ENCODE data around the gene MAP2K7. TPM values are rescaled to one million over a fixed set of nuclear protein-coding genes. Genes with fewer than 3 reads are reported as not detected.

Gene MAP2K7
- total and polyA plus RNA-seq, 2 donors (not counting 1 experiment from before 2014, with no cell fraction given): 7.8 to 10.4 TPM

GRCh38 chr19:7932930-7933300, 29.2 kb downstream of the MAP2K7 start:
- no peak overlapping the region for H2AFZ ChIP-seq (ENCODE audit: low read length)
- no peak for DNase-seq (ENCODE audit: low read depth in 2 of 2)
- H3K9ac ChIP-seq (ENCODE audit: insufficient read depth, low read length): no peak overlapping the region
- H3K27me3 ChIP-seq (ENCODE audit: control insufficient read depth, insufficient read depth, low read length): no peaks in the 10 kb centered on the region
- H3K36me3 ChIP-seq (ENCODE audit: control insufficient read depth, insufficient read depth, low read length): peaks cover 40% of the 10 kb centered on the region
- TF ChIP-seq CTCF (conservative IDR thresholded peaks at IDR 0.05 in 1 of 2, IDR thresholded peaks at IDR 0.05 in 1 of 2; ENCODE audit: low read depth in 1 of 2, low read length in 2 of 2) (no peak), EZH2 (IDR thresholded peaks at IDR 0.05; ENCODE audit: low read length, missing control alignments) (no peak)
- H4K20me1 ChIP-seq (ENCODE audit: control insufficient read depth, extremely low read depth, insufficient read depth, low read length): no peaks in the 10 kb centered on the region
- H3K4me3 ChIP-seq (replicated peaks in 1 of 4; ENCODE audit: control extremely low read depth in 1 of 4, insufficient read depth in 1 of 4, low read depth in 3 of 4, low read length in 4 of 4): no peak overlapping the region
- H3K4me2 ChIP-seq (ENCODE audit: extremely low read depth, insufficient read depth, low read length): no peak overlapping the region
- peaks cover 17% of the 10 kb centered on the region for H3K4me1 ChIP-seq (ENCODE audit: control insufficient read depth, extremely low read depth, insufficient read depth, low read length)
- H3K9me3 ChIP-seq (ENCODE audit: control insufficient read depth, insufficient read depth, low read depth, low read length): no peaks in the 10 kb centered on the region
- no peaks in the 10 kb centered on the region for H3K79me2 ChIP-seq (ENCODE audit: control insufficient read depth, insufficient read depth, low read length)
- H3K27ac ChIP-seq (ENCODE audit: insufficient read depth, low read length): no peak overlapping the region

- H3K9ac ChIP-seq (ENCODE audit: insufficient read depth, low read length): no peak overlapping the region
- H4K20me1 ChIP-seq (ENCODE audit: control insufficient read depth, extremely low read depth, insufficient read depth, low read length): no peaks in the 10 kb centered on the region
- peak; percentile 8 to 22 for TF ChIP-seq CTCF (conservative IDR thresholded peaks at IDR 0.05 in 1 of 2, IDR thresholded peaks at IDR 0.05 in 1 of 2; ENCODE audit: low read depth in 1 of 2, low read length in 2 of 2)
- TF ChIP-seq EZH2 (IDR thresholded peaks at IDR 0.05; ENCODE audit: low read length, missing control alignments): no peak
- H3K9me3 ChIP-seq (ENCODE audit: control insufficient read depth, insufficient read depth, low read depth, low read length): no peaks in the 10 kb centered on the region
- H3K4me1 ChIP-seq (ENCODE audit: control insufficient read depth, extremely low read depth, insufficient read depth, low read length): peaks cover 13% of the 10 kb centered on the region
- no peak overlapping the region for H3K27ac ChIP-seq (ENCODE audit: insufficient read depth, low read length)
- no peak for DNase-seq (ENCODE audit: low read depth in 2 of 2)
- no peaks in the 10 kb centered on the region for H3K79me2 ChIP-seq (ENCODE audit: control insufficient read depth, insufficient read depth, low read length)
- H3K36me3 ChIP-seq (ENCODE audit: control insufficient read depth, insufficient read depth, low read length): peaks cover 38% of the 10 kb centered on the region
- no peak overlapping the region for H2AFZ ChIP-seq (ENCODE audit: low read length)
- H3K27me3 ChIP-seq (ENCODE audit: control insufficient read depth, insufficient read depth, low read length): no peaks in the 10 kb centered on the region
- no peak overlapping the region for H3K4me2 ChIP-seq (ENCODE audit: extremely low read depth, insufficient read depth, low read length)
- H3K4me3 ChIP-seq (replicated peaks in 1 of 4; ENCODE audit: control extremely low read depth in 1 of 4, insufficient read depth in 1 of 4, low read depth in 3 of 4, low read length in 4 of 4): no peak overlapping the region
These were observed 29.7 kb downstream of the MAP2K7 start for GRCh38 chr19:7933411-7933810.

- Histone ChIP-seq H3K36me3 (ENCODE audit: control insufficient read depth, insufficient read depth, low read length) (peaks cover 38% of the 10 kb centered on the region), H3K27me3 (ENCODE audit: control insufficient read depth, insufficient read depth, low read length) (no peaks in the 10 kb centered on the region), H3K4me3 (replicated peaks in 1 of 4; ENCODE audit: control extremely low read depth in 1 of 4, insufficient read depth in 1 of 4, low read depth in 3 of 4, low read length in 4 of 4) (no peak overlapping the region), H3K79me2 (ENCODE audit: control insufficient read depth, insufficient read depth, low read length) (no peaks in the 10 kb centered on the region), H2AFZ (ENCODE audit: low read length) (no peak overlapping the region), H3K27ac (ENCODE audit: insufficient read depth, low read length) (no peak overlapping the region), H3K9me3 (ENCODE audit: control insufficient read depth, insufficient read depth, low read depth, low read length) (no peaks in the 10 kb centered on the region), H3K4me1 (ENCODE audit: control insufficient read depth, extremely low read depth, insufficient read depth, low read length) (peaks cover 10% of the 10 kb centered on the region), H3K4me2 (ENCODE audit: extremely low read depth, insufficient read depth, low read length) (no peak overlapping the region), H4K20me1 (ENCODE audit: control insufficient read depth, extremely low read depth, insufficient read depth, low read length) (no peaks in the 10 kb centered on the region), H3K9ac (ENCODE audit: insufficient read depth, low read length) (no peak overlapping the region)
- DNase-seq (ENCODE audit: low read depth in 2 of 2): no peak
- TF ChIP-seq CTCF (conservative IDR thresholded peaks at IDR 0.05 in 1 of 2, IDR thresholded peaks at IDR 0.05 in 1 of 2; ENCODE audit: low read depth in 1 of 2, low read length in 2 of 2): no peak
- TF ChIP-seq EZH2 (IDR thresholded peaks at IDR 0.05; ENCODE audit: low read length, missing control alignments): no peak
These were observed 30.4 kb downstream of the MAP2K7 start for GRCh38 chr19:7933828-7934725.

Measured in fibroblast of lung (primary cell).